SHP77 treated with DMSO at 0.1 percent for 48 hours (cell line): ENCODE results near the gene RBPJL.

Experiments
- DNase-seq: peaks from one replicate; lab custom pipeline; 2025; lab: John Stamatoyannopoulos, UW

RBPJL gene

GRCh38 chr20:45361793-45362192 is 55.2 kb downstream of the RBPJL start:
- DNase-seq: no peak

DNA sequence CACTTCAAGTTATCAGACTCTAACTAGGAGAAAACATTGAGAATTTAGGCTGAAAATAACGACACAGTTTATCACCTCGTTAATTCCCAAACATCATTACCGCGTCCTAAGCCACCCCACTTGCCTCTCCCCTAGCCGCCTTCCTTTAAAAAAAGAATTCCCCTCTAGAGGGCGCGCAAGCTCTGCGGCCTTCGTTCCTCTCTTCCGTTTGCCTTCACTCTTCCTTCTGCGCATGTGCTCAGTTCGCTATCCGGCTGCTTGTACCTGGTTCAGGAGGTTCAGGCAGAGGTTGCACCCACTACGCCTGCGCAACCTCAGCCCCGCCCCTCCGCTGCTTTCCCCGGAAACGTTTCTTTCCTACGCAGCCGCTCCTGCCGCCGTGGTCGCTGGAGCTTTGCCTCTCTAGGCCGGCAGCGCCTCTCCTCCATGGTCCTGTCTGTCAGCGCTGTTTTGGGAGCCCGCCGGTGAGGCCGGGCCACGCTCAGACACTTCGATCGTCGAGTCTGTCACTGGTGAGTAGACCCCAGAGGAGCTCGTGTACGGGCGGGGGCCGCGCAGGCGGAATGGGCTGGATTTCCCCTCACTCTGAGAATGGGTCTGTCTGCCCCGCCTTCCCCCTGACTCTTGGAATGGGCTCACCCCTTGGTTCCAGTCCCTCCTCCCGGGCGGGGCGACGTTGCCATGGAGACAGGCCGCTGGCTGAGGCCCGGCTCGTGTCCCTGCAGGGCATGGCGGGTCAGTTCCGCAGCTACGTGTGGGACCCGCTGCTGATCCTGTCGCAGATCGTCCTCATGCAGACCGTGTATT is 56.4 kb downstream of the RBPJL start, which contains the start of gene SYS1:
Gene SYS1, plus strand, starts transcription at position 353 of the 807 bp plus-strand sequence. Its CDS starts 376 bp downstream, at position 729.
- peak; percentile 96 for DNase-seq

GRCh38 chr20:45363611-45364492 is 57.2 kb downstream of the RBPJL start:
- DNase-seq: no peak

DNA sequence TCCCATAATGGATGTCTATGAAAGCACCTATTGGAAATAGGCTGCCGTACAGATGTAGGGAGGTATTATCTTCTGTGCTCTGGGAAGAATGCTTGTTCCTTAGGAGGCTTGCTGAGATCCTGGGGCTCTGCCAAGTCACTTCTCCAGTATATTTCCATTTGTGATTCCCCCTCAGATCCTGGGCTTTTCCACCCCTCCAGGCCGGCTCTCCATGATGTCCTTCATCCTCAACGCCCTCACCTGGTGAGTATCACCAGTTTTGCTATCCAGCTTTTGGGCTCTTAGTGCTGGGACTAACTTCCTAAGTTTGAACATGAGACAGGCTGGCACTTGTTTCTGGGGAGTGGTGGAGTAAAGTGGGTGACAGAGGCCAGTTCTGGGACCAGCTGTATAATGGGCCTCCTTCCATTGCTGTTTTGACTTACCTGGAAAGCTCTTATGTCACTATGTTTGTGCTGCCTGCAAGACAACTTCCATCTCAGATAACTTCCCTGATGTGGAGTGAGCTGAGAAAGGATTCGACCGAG is 58.9 kb downstream of the RBPJL start:
- no peak for DNase-seq

GRCh38 chr20:45366192-45366591 is 59.6 kb downstream of the RBPJL start:
- no peak for DNase-seq

- no peak for DNase-seq
Observed at GRCh38 chr20:45366631-45367030, 60.0 kb downstream of the RBPJL start.

- no peak for DNase-seq
Observed at GRCh38 chr20:45367126-45367525, 60.5 kb downstream of the RBPJL start.
